ENCODE results near the gene CLCN3.
"Not testable (repeated sequence)": the region's sequence is repeated elsewhere in the genome, so short reads cannot be mapped to it uniquely, and the experiment has no call there.

CLCN3 gene

GRCh38 chr4:169657470-169658107, 37.2 kb downstream of the CLCN3 start:
- DNase-seq (ENCODE audit: low spot score), result no peak

- DNase-seq (ENCODE audit: low spot score), result no peak
Observed at GRCh38 chr4:169658196-169658595, 37.8 kb downstream of the CLCN3 start.

DNA sequence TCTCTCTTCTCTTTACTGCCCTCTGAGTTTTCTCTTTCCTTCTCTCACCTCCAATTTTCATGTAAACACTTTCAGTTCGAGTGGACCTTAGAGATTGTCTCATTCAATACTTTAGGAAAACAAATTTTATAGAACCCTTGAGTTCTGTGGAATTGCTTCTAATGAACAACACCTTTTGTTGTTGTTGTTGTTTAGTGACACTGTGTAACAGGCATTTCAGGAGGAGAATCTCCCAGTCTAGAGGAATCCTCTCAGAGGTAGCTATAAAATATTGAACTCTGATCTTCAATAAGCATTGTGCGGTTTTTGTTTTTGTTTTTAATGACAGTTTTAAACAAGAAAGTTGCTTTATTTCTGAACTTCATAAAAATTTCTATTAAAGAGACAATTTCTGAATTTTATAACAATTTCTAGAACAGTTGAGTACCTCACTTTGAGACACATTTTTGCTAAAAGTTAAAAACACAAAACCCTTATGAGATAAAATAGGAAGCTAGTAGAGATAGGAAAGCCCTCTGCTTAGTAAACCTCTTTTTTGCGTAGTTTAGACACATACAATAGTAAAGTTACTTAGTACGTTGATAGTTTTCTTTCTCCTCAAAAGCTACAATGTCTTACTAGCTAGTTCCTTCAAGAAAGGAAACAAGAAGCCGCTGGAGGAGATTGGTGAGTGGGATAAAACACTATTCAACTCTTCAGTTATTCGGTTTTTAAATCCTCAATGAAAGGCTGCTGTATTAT, 38.8 kb downstream of the CLCN3 start:
- no peak for DNase-seq (ENCODE audit: low spot score)

GRCh38 chr4:169659716-169660670, 39.6 kb downstream of the CLCN3 start:
- peak; percentile 87 for DNase-seq (ENCODE audit: low spot score)

- no peak for DNase-seq (ENCODE audit: low spot score)
Observed at GRCh38 chr4:169660929-169661328, 40.6 kb downstream of the CLCN3 start.

DNA sequence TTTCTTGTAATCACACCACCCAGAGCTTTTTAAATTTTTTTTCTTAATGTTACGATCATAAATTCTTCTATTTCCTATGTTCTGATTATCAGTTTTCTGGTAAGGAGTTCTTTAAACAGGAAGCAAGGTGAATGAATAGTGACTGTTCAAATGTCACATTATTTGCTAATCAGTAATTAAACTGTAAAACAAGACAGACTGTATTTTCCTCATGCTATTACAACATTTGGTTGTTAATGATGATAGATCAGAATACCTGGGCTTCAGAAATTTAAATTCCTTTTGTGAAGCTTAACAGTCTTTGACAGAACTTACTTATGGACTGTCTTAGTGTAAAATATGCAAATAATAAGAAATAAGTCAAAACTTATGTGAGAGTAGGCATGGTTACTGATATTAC, 41.4 kb downstream of the CLCN3 start:
- DNase-seq (ENCODE audit: low spot score), result no peak

- DNase-seq (ENCODE audit: low spot score), result no peak
Observed at GRCh38 chr4:169662206-169662605, 41.8 kb downstream of the CLCN3 start.

DNA sequence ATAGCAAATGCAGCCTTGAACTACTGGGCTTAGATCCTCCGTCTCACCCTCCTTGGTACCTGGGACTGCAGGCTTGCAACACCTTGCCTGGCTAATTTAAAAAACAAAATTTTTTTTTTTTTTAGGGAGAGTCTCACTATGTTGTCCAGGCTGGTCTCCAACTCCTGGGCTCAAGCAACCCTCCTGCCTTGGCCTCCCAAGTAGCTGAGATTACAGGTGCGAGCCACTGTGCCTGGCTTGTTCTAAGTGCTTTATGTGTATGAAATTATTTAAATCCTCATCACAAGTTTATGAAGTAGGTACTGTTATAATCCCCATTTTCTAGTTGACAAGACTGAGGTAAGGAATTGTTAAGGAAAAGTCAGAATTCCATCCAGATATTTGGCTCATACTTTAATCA, 43.0 kb downstream of the CLCN3 start:
- DNase-seq (ENCODE audit: low spot score), result no peak

GRCh38 chr4:169663831-169664230, 43.5 kb downstream of the CLCN3 start:
- no peak for DNase-seq (ENCODE audit: low spot score)

GRCh38 chr4:169664615-169665014, 44.2 kb downstream of the CLCN3 start:
- DNase-seq (ENCODE audit: low spot score), result no peak

DNA sequence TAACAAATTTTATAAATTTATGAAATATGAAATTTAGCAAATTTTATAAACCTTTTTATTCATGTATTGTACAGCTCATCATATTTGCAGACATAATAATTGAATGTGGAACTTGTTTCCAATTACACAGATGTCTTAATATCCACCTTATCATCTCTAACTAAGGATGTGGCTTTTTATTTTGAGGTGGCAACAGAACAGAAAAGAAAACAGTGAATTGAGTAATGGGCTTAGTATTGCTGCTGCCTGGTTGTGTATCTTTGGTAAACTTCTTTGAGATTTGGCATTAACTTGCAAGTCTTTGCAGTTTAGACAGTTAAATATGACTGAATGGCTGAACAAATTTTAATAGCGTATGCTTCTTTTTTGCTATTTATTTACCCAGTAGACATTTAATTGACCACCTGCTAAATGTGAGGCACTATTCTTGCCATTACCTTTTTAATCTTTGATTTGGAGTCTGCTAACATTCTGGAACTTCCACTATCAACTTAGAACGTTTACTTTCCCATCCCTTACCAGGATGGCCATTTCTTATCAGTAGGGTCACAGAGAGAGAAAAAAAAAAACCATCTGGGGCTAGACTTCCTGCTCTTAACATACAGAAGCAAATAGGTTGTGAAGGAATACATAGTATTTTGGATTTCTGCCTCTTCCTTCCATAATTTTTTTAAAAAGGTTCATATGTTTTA, 44.8 kb downstream of the CLCN3 start:
- DNase-seq (ENCODE audit: low spot score), result no peak

DNA sequence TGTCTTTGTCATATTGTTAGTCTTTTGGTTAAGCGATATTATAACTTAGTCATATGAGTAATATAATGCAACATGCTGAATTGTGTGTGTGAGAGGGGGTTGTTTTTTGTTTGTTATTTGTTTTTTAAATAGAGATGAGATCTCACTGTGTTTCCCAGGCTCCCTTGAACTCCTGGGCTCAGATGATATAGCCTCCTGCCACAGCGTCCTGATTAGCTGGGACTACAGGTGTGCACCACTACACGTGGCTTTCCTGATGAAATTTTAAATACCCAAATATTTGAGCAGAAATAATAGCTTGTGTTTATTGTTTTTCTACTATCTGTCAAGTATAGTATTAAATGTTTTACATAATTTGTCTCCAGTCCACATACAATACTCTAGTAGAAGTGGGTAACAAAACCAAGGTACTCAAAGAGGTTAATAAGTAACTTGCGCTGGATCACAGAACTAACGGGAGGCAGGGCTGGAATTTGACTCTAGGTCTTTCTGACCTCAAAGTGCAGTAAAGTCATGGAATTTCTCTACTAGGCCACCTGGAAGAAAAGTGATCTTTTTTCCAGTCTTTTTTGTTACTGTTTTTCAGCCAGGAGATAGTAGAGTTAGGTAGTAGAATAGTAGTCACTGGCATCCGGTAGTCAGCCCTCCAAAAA, 47.8 kb downstream of the CLCN3 start:
- no peak for DNase-seq (ENCODE audit: low spot score)

GRCh38 chr4:169675825-169676224, 55.4 kb downstream of the CLCN3 start:
- DNase-seq (ENCODE audit: low spot score), result no peak

DNA sequence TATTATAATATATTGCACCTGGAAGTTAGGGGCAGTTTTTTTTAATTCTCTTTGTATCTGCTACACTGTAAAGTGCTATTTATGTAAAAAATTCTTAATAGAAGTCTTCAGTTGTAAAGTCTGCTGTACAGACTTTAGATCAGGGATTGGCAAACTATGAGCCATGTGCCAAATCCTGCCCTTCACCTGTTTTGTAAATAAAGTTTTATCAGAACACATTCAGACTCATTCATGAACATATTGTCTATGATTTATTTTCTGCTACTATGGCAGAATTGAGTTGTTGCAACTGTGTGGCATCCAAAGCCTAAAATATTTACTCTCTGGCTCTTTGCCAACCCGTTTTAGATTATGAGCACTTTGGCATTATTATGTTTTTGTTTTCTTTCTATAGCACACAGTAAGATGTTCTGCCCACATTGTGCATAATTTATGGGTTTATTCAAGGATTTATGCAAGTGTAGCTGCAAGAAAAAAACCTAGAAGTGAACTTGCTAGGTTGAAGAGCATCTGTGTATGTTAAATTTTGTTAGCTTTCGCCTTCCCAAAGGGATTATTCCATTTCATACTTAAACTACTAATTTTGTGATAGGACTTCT, 56.9 kb downstream of the CLCN3 start:
- DNase-seq (ENCODE audit: low spot score), result no peak

- DNase-seq (ENCODE audit: low spot score), result not testable (repeated sequence)
Observed at GRCh38 chr4:169678486-169678885, 58.1 kb downstream of the CLCN3 start.

- DNase-seq (ENCODE audit: low spot score), result not testable (repeated sequence)
Observed at GRCh38 chr4:169678951-169679591, 58.7 kb downstream of the CLCN3 start.

DNA sequence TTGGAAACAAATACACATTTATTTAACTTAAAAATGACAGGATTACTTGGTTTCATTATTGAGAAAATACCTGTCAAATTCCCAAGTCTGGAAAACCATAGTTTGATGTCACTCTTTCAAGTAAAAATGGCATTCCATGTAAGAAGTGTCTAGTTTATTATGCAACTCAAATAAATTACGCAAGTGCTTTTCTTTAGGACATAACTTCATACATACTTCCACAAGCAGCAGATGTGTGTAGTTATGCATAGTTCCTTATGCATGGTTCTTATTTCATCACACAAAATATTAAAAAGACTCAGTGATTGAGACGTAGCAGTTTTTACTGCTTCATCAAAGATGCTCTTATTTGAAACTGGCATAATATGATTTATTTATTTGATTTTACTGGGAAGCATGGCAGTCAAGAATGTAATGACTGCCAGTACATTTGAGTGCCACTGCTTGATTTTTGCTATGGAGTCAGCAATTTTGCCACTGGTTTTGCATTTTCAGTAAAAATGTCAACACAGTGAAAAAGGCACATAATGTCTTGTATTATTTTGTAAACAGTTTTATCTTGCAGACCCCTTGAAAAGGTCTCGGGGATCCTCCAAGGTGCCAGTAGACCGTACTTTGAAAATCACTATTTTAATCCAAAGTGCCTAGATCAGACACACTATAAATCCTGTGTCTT, 62.1 kb downstream of the CLCN3 start:
- DNase-seq (ENCODE audit: low spot score), result no peak

DNA sequence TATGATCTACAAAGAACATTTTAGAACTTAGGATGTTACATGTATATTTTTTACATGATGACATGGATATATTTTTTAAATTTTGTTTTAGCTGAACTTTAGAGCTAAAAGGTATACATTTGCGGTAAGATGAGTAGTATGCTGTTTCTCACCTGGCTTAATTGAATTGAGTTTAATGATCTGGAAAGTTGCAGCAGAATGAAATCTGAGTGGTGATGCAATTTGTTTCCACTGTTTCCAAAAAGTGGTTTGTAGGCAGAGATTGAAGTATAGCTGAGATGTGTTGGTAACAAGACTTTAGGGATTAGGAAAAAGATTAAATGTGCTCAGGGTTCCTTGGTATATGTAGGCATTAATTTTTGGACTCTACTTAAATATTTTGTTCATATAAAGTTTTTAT, 69.3 kb downstream of the CLCN3 start:
- no peak for DNase-seq (ENCODE audit: low spot score)

GRCh38 chr4:169690787-169691186, 70.4 kb downstream of the CLCN3 start:
- no peak for DNase-seq (ENCODE audit: low spot score)

DNA sequence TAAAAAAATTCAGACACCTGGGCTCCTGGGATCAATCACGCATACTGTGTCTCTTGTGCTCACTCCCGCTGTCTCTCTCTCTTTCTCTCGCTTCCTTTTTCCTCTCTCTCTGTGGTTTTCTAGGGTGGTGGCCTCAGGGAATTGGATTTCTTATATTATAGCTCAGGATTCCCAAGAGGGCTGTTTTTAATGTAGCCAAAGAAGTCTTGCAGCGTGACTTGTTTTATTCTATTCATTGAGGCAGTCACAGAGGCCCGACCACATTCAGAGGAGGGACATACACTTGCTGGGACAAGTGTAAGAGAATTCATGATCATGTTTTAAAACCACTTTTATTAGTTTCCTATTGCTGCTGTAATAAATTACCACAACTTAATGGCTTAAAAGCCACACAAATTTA, 78.0 kb downstream of the CLCN3 start:
- DNase-seq (ENCODE audit: low spot score), result no peak
